Neural progenitor cell (in vitro differentiated cells): ENCODE measurements around the gene BCAR1.

Source experiments
- EZH2 ChIP-seq: fragments of 200-600 bp; sonication (generic); IDR thresholded peaks from 2 replicates; pipeline ENCODE4 v1.6.1; 2017; ENCODE audit warnings: antibody characterized with exemption, mild to moderate bottlenecking, moderate library complexity
- EZH2phosphoT487 ChIP-seq: fragments of 200-600 bp; sonication (generic); IDR thresholded peaks from 2 replicates; pipeline ENCODE4 v1.6.1; 2017; ENCODE audit warnings: antibody characterized with exemption
- TF ChIP-seq, protein P1 (sequence below): fragments of 200-600 bp; sonication (generic); IDR thresholded peaks from 2 replicates; pipeline ENCODE4 v1.5.1; 2017; ENCODE audit warnings: antibody characterized with exemption, mild to moderate bottlenecking

DNA sequence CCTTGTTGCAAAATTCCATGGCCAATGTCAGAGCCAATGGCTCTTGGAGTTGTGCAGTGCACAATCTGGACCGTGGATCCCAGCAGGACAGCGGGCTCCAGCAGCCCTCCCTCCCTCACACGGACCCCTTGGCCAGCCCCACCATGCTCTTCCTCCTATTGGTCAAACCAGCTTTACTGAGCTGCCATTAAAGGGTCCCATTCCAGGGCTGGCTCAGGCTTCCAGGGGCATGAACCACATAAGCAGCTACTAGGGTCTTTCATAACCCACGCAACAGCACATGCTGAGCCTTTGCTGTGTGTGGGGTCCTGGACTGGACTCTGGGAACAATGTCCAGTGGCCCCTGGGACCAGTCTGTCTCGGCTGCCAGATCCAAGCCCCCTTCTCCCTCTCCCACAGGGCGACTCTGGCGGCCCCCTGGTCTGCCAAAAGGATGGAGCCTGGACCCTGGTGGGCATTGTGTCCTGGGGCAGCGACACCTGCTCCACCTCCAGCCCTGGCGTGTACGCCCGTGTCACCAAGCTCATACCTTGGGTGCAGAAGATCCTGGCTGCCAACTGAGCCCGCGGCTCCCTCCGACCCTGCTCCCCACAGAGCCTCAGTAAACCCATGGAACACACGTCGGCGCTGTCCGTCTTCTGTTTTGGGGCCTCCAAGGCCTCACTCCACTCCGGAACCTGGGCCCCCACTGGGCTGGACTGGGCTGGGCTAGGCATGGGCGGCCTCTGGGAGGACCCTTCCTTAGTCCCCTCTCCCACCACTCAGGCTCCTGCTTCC lies 26.9 kb downstream of the BCAR1 start:
- TF ChIP-seq, protein P1, sequence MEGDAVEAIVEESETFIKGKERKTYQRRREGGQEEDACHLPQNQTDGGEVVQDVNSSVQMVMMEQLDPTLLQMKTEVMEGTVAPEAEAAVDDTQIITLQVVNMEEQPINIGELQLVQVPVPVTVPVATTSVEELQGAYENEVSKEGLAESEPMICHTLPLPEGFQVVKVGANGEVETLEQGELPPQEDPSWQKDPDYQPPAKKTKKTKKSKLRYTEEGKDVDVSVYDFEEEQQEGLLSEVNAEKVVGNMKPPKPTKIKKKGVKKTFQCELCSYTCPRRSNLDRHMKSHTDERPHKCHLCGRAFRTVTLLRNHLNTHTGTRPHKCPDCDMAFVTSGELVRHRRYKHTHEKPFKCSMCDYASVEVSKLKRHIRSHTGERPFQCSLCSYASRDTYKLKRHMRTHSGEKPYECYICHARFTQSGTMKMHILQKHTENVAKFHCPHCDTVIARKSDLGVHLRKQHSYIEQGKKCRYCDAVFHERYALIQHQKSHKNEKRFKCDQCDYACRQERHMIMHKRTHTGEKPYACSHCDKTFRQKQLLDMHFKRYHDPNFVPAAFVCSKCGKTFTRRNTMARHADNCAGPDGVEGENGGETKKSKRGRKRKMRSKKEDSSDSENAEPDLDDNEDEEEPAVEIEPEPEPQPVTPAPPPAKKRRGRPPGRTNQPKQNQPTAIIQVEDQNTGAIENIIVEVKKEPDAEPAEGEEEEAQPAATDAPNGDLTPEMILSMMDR = no peak
- TF ChIP-seq EZH2 = no peak
- no peak for TF ChIP-seq EZH2phosphoT487
